T-helper 17 cell (primary cell): ENCODE results near the gene CEMIP. TPM values are rescaled to one million over a fixed set of nuclear protein-coding genes. Genes with fewer than 3 reads are reported as not detected.

Experiments used
- ATAC-seq: fragments of 150-1000 bp; cut with Tn5 transposase; 2 replicates; pipeline ENCODE4 v1.10.0; 2021; ENCODE audit warnings: mild to moderate bottlenecking, moderate library complexity
- DNase-seq, 3 donors: peaks; one replicate each; pipeline versions ENCODE4 v3.0.0 to v3.0.0-alpha.2; 2020 to 2021
- H3K9me3 ChIP-seq: one replicate; pipeline ENCODE4 v1.7.0; 2013; ENCODE audit warnings: low read length, mild to moderate bottlenecking; ENCODE audit not compliant: control insufficient read depth, poor library complexity, severe bottlenecking
- H3K27ac Mint-ChIP-seq: one replicate; pipeline ENCODE4 v1.8.0; 2022; ENCODE audit warnings: mild to moderate bottlenecking, moderate library complexity, mixed read lengths
- H3K27me3 Mint-ChIP-seq: one replicate; pipeline ENCODE4 v1.8.0; 2022; ENCODE audit warnings: mixed read lengths
- H3K36me3 Mint-ChIP-seq: one replicate; pipeline ENCODE4 v1.8.0; 2022; ENCODE audit warnings: low read depth, mixed read lengths
- H3K4me1 Mint-ChIP-seq: one replicate; pipeline ENCODE4 v1.8.0; 2022; ENCODE audit warnings: mild to moderate bottlenecking, mixed read lengths
- H3K4me3 Mint-ChIP-seq: one replicate; pipeline ENCODE4 v1.8.0; 2022; ENCODE audit warnings: mild to moderate bottlenecking, moderate library complexity, mixed read lengths
- total RNA-seq, 4 donors: library from RNA in 2 of 4; stranded (reverse) in 2 of 4; gene quantifications; one replicate each; pipeline ENCODE4 v1.2.3 and lab custom pipeline; 2022 to 2026

Gene CEMIP
- total RNA-seq, 2 donors from 2014 or later, result 0.15 to 0.42 TPM

DNA sequence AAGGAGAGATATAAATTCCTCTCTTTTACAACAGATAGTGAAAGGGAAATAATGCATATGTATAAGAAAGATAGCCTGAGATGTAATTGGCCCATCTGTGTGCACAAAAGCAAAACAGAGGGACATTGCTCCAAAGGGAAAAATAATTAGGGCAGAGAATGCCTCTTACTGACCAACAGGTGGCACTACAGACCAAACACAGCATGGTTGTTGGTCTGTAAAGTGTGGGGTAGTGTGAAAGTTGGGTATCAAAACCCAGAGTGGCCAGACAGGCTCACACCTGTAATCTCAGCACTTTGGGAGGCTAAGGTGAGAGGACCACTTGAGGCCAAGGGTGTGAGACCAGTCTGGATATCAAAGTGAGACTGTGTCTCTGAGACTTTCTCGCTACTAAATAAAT lies 217.1 kb downstream of the CEMIP start:
- DNase-seq, result no peak
- no peaks in the 10 kb centered on the region for H3K9me3 ChIP-seq
- Mint-ChIP-seq H3K27me3 (no peaks in the 10 kb centered on the region), H3K27ac (no peak overlapping the region), H3K4me3 (no peak overlapping the region), H3K36me3 (no peaks in the 10 kb centered on the region), H3K4me1 (peaks cover 26% of the 10 kb centered on the region)
- ATAC-seq, result no peak

DNA sequence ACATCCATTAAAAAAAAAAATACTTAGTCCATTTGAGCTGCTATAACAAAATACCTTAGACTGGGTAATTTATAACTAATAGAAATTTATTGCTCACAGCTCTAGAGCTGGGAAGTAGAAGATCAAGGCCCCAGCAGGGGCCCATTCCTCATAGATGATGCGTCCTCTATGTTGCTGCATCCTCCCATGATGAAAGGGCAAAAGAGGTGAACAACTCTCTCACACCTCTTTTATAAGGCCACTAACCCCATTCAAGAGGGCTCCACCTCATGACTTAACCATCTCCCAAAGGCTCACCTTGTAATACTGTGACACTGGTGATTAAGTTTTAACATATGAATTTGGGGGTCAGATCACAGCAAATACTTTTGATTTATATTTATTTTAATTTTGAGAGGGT lies 218.5 kb downstream of the CEMIP start:
- H3K4me3 Mint-ChIP-seq, result no peak overlapping the region
- no peak overlapping the region for H3K27ac Mint-ChIP-seq
- H3K4me1 Mint-ChIP-seq, result peaks cover 20% of the 10 kb centered on the region
- no peaks in the 10 kb centered on the region for H3K36me3 Mint-ChIP-seq
- no peak for DNase-seq
- ATAC-seq, result no peak
- H3K27me3 Mint-ChIP-seq, result no peaks in the 10 kb centered on the region
- no peaks in the 10 kb centered on the region for H3K9me3 ChIP-seq

DNA sequence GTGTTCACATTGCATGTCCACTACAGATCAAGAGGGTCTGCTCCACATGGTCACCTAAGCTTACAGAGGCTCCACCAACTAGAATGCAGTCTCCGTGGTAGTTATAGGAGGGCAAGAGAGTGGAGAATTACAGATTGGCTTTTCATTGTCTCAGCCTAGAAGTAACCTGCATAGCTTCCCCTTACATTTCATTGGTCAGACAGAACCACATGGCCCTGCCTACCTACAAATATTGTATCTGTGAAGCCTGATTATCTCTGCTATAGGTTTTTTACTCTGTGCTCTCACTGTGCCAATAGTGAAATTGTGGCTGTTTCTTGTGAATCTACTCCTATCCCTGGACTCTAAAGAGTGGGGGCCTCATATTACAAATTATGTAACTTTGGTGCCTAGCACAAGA lies 219.1 kb downstream of the CEMIP start:
- no peaks in the 10 kb centered on the region for H3K9me3 ChIP-seq
- Mint-ChIP-seq H3K4me3 (peak overlapping the region; percentile 43), H3K36me3 (no peaks in the 10 kb centered on the region), H3K27ac (no peak overlapping the region), H3K4me1 (peaks cover 20% of the 10 kb centered on the region), H3K27me3 (no peaks in the 10 kb centered on the region)
- no peak for DNase-seq
- ATAC-seq, result no peak

DNA sequence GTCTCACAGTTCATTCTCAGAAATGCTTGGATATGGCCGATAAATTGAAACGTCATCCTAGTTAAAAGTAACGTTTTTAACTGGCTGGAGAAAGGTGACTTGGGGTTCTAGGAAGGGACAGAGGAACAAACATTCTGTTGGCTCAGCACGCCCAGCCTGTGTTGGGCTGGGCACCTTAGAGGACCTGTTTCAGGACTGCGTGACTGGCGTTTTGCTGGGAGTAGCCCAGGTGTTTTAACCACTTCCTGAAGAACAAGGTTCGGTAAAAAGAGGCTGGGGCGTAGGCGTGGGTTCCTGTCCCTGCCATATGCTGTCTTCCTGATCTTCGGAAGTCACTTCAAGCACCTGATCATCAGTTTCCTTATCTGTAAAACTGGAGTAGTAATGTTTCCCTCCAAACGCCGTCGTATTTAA lies 220.5 kb downstream of the CEMIP start:
- peak; percentile 15 for ATAC-seq
- Mint-ChIP-seq H3K36me3 (no peaks in the 10 kb centered on the region), H3K27me3 (no peaks in the 10 kb centered on the region), H3K4me3 (peak overlapping the region; percentile 96), H3K4me1 (peaks cover 31% of the 10 kb centered on the region), H3K27ac (peak overlapping the region; percentile 96)
- no peaks in the 10 kb centered on the region for H3K9me3 ChIP-seq
- peak in 2 of 3 donors; percentile 37 to 51 for DNase-seq

DNA sequence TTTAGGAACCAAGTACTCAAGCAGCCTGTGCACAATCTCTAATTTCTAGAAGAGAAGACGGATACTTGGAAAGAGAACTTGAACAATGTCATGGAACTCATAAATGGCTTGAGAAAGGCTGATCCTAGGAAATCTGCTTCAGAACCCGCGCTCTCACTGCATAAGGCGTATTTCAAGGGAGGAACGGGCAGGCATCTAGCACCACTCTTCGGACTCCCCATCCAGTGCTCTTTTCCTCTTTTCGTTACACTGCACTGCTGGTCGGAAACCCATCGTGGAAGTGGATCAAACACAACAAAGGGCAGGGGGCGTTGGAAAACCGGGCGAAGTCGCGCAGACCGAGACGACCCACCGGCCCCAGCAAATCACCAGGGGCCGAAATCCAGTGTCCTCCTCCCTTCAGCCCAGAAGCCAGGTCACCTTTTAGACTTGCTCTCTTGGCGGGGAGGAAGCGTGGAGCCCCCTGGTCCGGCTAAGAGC lies 221.0 kb downstream of the CEMIP start:
- DNase-seq (no peak), ATAC-seq (no peak)
- Mint-ChIP-seq H3K4me1 (peaks cover 33% of the 10 kb centered on the region), H3K27ac (peak overlapping the region; percentile 96), H3K36me3 (no peaks in the 10 kb centered on the region), H3K4me3 (peak overlapping the region; percentile 96), H3K27me3 (no peaks in the 10 kb centered on the region)
- no peaks in the 10 kb centered on the region for H3K9me3 ChIP-seq

DNA sequence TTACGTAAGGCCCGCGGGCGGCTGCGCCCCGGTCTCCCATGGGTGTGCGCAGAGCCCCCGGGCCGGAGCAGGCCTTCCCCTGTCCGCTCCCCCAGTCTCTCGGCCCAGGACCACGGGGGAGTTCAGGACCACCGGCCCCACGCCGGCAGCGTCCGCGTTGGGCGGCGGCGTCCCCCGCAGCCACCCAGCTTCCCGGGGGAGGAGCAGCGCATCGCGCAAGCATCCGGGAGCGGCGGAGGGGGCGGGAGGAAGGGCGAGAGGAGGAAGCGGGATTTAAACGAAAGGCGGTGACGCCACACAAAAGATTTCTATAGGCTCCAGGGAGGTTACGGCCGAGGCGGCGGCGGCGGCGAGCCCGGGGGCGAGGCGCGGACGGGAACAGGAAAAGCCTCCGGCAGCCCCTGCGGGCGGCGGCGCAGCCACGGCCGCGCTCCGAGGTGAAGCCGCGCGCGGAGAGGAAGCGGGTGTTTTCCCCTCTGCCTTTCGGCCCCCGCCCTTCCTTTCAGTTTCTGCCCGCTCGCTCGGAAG lies 221.5 kb downstream of the CEMIP start, which contains the start of gene TLNRD1:
TSS of gene TLNRD1 (plus strand) at position 300 of the 528 bp plus-strand sequence. CDS start 1,349 bp downstream, outside the sequence.
- H3K4me3 Mint-ChIP-seq, result peak within 1 kb of the TSS; percentile 96
- no peaks in the 10 kb centered on the region for H3K36me3 Mint-ChIP-seq
- DNase-seq, result peak; percentile 68 to 79 (median 69)

More for the DNA sequence above, 221.5 kb downstream of the CEMIP start, which contains the start of gene TLNRD1:
- H3K4me1 Mint-ChIP-seq, result peaks cover 35% of the 10 kb centered on the region
- no peaks in the 10 kb centered on the region for H3K27me3 Mint-ChIP-seq
- H3K27ac Mint-ChIP-seq, result peak within 1 kb of the TSS; percentile 96
- H3K9me3 ChIP-seq, result no peaks in the 10 kb centered on the region
- peak; percentile 78 for ATAC-seq

Other genes starting within 250 kb of the CEMIP start
- gene ABHD17C, start 84.1 kb upstream of the CEMIP start, total RNA-seq, result 1 to 10 TPM; 2.0 to 2.3 TPM
- 10 to 100 TPM; 14.3 to 14.4 TPM for gene MESD, start 210.4 kb downstream of the CEMIP start, total RNA-seq
- gene TLNRD1, start 221.6 kb downstream of the CEMIP start, total RNA-seq, result 10 to 100 TPM; 17.5 to 17.6 TPM